ENCODE data around the gene ITPR1.

DNA sequence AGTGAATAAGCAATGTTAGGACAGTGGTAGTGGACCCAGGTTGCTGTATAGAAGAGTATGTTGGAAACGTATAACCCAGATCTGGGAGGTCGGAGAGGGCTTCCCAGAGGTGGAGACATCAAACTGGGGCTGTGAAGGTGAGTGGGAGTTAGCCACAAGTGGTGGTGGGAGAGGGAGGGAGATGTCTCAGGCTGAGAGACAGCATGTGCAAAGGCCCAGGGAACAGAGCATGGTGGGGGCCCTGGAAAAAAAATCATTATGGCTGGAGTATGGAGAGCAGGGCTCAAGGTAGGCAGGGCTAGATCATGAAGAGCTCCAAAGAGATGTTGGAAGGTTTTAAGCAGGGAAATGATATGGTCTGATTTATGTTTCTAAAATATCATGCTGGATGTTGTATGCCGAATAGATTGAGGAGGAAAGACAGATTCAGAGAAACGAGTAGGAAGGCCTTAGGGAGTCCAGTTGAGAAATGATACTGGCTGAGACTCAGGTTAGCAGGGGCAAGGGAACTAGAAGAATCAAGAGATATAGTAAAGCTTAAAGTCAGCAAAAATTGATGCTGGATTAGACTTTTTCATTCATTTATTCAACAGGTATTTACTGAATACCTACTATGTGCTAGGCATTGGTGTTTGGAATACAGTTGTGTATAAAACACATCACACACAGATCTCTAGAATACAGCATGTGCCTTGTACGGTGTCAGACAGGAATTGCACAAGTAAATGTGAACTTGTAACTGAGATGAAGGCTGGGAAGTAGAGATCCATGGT lies 17.0 kb downstream of the ITPR1 start:
- TF ChIP-seq, protein P1, sequence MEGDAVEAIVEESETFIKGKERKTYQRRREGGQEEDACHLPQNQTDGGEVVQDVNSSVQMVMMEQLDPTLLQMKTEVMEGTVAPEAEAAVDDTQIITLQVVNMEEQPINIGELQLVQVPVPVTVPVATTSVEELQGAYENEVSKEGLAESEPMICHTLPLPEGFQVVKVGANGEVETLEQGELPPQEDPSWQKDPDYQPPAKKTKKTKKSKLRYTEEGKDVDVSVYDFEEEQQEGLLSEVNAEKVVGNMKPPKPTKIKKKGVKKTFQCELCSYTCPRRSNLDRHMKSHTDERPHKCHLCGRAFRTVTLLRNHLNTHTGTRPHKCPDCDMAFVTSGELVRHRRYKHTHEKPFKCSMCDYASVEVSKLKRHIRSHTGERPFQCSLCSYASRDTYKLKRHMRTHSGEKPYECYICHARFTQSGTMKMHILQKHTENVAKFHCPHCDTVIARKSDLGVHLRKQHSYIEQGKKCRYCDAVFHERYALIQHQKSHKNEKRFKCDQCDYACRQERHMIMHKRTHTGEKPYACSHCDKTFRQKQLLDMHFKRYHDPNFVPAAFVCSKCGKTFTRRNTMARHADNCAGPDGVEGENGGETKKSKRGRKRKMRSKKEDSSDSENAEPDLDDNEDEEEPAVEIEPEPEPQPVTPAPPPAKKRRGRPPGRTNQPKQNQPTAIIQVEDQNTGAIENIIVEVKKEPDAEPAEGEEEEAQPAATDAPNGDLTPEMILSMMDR (IDR thresholded peaks at IDR 0.05) = no peak
- no peak for TF ChIP-seq POLR2A (IDR thresholded peaks at IDR 0.05)

All from heart left ventricle (tissue), 13 donors.